HG03442 (cell line): ENCODE data around the gene MRPL28.
"Not testable (repeated sequence)": the region's sequence is repeated elsewhere in the genome, so short reads cannot be mapped to it uniquely, and the experiment has no call there.

Experiments
- ATAC-seq: cut with Tn5 transposase; IDR thresholded peaks from one replicate; pipeline ENCODE4 v1.9.1; 2021; ENCODE audit warnings: mild to moderate bottlenecking, moderate library complexity; ENCODE audit not compliant: unreplicated experiment

Gene MRPL28

GRCh38 chr16:391885-392335, 21.6 kb upstream of the MRPL28 start:
- ATAC-seq, result no peak

GRCh38 chr16:389352-389751, 19.0 kb upstream of the MRPL28 start:
- no peak for ATAC-seq

GRCh38 chr16:387761-388666, 17.7 kb upstream of the MRPL28 start:
- ATAC-seq, result not testable (repeated sequence)

- ATAC-seq, result no peak
These were observed 16.4 kb upstream of the MRPL28 start for GRCh38 chr16:386641-387156.

GRCh38 chr16:383326-384051, 13.2 kb upstream of the MRPL28 start:
- ATAC-seq, result no peak

- peak; percentile 61 for ATAC-seq
These were observed 11.7 kb upstream of the MRPL28 start, which contains the start of gene PGAP6 for GRCh38 chr16:381789-382717. Gene PGAP6, minus strand, starts transcription at chr16:381978. Its CDS starts 157 bp downstream, at chr16:381821.

GRCh38 chr16:381012-381788, 10.9 kb upstream of the MRPL28 start:
- peak; percentile 12 for ATAC-seq

GRCh38 chr16:380762-381011, 10.3 kb upstream of the MRPL28 start:
- ATAC-seq, result no peak

GRCh38 chr16:379961-380761, 9.8 kb upstream of the MRPL28 start:
- ATAC-seq, result no peak

- ATAC-seq, result no peak
These were observed 9.0 kb upstream of the MRPL28 start for GRCh38 chr16:379183-379960.

GRCh38 chr16:378821-379182, 8.5 kb upstream of the MRPL28 start:
- ATAC-seq, result no peak

GRCh38 chr16:378113-378820, 7.9 kb upstream of the MRPL28 start:
- not testable (repeated sequence) for ATAC-seq

GRCh38 chr16:377419-377951, 7.1 kb upstream of the MRPL28 start:
- no peak for ATAC-seq

GRCh38 chr16:376817-377418, 6.6 kb upstream of the MRPL28 start:
- no peak for ATAC-seq

GRCh38 chr16:375927-376816, 5.8 kb upstream of the MRPL28 start:
- no peak for ATAC-seq

GRCh38 chr16:375212-375611, 4.9 kb upstream of the MRPL28 start:
- no peak for ATAC-seq
